ENCODE results near the gene RNF182.

DNA sequence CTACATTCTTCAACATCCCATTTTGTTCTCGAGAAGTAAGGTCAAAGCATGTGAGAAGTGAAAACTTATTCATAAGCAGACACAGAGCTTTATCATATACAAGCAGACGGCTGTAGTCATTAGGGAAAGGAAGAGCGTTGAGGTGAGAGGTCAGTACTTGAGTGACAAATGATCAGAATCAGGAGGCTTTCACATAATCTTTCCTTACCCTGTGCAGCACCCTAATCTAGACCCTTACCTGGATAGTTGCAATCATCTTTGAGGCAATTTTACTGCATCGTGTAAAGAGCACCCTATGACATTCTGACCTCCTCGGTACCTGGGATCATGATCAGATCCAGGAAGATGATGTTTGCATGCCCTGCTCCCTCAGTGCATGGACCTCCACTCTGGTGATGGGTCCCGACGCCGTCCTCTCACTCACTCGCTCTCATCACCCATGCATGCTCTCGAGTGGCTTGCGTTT is 62.7 kb downstream of the RNF182 start:
- TF ChIP-seq POLR2AphosphoS5 (IDR thresholded peaks at IDR 0.05; ENCODE audit: low read depth), result no peak
- TF ChIP-seq, protein P1, sequence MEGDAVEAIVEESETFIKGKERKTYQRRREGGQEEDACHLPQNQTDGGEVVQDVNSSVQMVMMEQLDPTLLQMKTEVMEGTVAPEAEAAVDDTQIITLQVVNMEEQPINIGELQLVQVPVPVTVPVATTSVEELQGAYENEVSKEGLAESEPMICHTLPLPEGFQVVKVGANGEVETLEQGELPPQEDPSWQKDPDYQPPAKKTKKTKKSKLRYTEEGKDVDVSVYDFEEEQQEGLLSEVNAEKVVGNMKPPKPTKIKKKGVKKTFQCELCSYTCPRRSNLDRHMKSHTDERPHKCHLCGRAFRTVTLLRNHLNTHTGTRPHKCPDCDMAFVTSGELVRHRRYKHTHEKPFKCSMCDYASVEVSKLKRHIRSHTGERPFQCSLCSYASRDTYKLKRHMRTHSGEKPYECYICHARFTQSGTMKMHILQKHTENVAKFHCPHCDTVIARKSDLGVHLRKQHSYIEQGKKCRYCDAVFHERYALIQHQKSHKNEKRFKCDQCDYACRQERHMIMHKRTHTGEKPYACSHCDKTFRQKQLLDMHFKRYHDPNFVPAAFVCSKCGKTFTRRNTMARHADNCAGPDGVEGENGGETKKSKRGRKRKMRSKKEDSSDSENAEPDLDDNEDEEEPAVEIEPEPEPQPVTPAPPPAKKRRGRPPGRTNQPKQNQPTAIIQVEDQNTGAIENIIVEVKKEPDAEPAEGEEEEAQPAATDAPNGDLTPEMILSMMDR (IDR thresholded peaks at IDR 0.05; ENCODE audit: insufficient read depth, low read length), result no peak
- TF ChIP-seq, protein P2, sequence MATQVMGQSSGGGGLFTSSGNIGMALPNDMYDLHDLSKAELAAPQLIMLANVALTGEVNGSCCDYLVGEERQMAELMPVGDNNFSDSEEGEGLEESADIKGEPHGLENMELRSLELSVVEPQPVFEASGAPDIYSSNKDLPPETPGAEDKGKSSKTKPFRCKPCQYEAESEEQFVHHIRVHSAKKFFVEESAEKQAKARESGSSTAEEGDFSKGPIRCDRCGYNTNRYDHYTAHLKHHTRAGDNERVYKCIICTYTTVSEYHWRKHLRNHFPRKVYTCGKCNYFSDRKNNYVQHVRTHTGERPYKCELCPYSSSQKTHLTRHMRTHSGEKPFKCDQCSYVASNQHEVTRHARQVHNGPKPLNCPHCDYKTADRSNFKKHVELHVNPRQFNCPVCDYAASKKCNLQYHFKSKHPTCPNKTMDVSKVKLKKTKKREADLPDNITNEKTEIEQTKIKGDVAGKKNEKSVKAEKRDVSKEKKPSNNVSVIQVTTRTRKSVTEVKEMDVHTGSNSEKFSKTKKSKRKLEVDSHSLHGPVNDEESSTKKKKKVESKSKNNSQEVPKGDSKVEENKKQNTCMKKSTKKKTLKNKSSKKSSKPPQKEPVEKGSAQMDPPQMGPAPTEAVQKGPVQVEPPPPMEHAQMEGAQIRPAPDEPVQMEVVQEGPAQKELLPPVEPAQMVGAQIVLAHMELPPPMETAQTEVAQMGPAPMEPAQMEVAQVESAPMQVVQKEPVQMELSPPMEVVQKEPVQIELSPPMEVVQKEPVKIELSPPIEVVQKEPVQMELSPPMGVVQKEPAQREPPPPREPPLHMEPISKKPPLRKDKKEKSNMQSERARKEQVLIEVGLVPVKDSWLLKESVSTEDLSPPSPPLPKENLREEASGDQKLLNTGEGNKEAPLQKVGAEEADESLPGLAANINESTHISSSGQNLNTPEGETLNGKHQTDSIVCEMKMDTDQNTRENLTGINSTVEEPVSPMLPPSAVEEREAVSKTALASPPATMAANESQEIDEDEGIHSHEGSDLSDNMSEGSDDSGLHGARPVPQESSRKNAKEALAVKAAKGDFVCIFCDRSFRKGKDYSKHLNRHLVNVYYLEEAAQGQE (IDR thresholded peaks at IDR 0.05; ENCODE audit: insufficient replicate concordance, low read depth), result no peak
